A673 (cell line): ENCODE results near the gene ZBP1. TPM values are rescaled to one million over a fixed set of nuclear protein-coding genes. Genes with fewer than 3 reads are reported as not detected.

ENCODE experiments used
- BruUV-seq: library from RNA; stranded (reverse); fragments of 400-500 nt; replicated peaks from 2 replicates; lab custom pipeline; 2021; lab: Mats Ljungman, UMichigan
- CTCF ChIA-PET: fragments of 300-600 bp; sonication (Branson Sonifier 250); formaldehyde crosslinking; loops from one replicate; lab custom pipeline; 2022; ENCODE audit warnings: antibody characterized with exemption; lab: Charles Lee
- POLR2A ChIA-PET: fragments of 300-600 bp; sonication (Branson Sonifier 250); formaldehyde crosslinking; loops from one replicate; lab custom pipeline; 2022; ENCODE audit warnings: antibody characterized with exemption; ENCODE audit not compliant: low non-redundant PET; lab: Charles Lee
- DNase-seq: peaks from one replicate; pipeline ENCODE4 v3.0.0-alpha.2; 2015; ENCODE audit warnings: low spot score
- H3K27ac ChIP-seq: fragments of 200-600 bp; sonication (generic); 2 replicates; pipeline ENCODE4 v1.5.1; 2016; ENCODE audit warnings: mixed run types, low read depth, mild to moderate bottlenecking, mixed read lengths, antibody characterized with exemption, low read length; ENCODE audit not compliant: poor library complexity, severe bottlenecking
- H3K27me3 ChIP-seq: fragments of 200-600 bp; sonication (generic); replicated peaks from 2 replicates; pipeline ENCODE4 v1.6.1; 2017; ENCODE audit warnings: mixed run types, low read depth, mild to moderate bottlenecking, mixed read lengths, antibody characterized with exemption, low read length; ENCODE audit not compliant: insufficient read depth, poor library complexity
- H3K36me3 ChIP-seq: fragments of 200-600 bp; sonication (generic); 2 replicates; pipeline ENCODE4 v1.6.1; 2016; ENCODE audit warnings: mixed run types, mild to moderate bottlenecking, mixed read lengths, antibody characterized with exemption, low read length; ENCODE audit not compliant: insufficient read depth, poor library complexity, severe bottlenecking
- H3K4me1 ChIP-seq: fragments of 200-600 bp; sonication (generic); 2 replicates; pipeline ENCODE4 v1.6.1; 2017; ENCODE audit warnings: mixed run types, mild to moderate bottlenecking, mixed read lengths, antibody characterized with exemption, low read length; ENCODE audit not compliant: insufficient read depth, poor library complexity, severe bottlenecking
- H3K4me3 ChIP-seq: fragments of 200-600 bp; sonication (generic); 2 replicates; pipeline ENCODE4 v1.5.1; 2016; ENCODE audit warnings: low read depth, mixed run types, mild to moderate bottlenecking, mixed read lengths, low read length; ENCODE audit not compliant: poor library complexity, severe bottlenecking
- H3K9me3 ChIP-seq: fragments of 200-600 bp; sonication (generic); 2 replicates; pipeline ENCODE4 v1.6.1; 2016; ENCODE audit warnings: mixed run types, low read depth, mild to moderate bottlenecking, mixed read lengths, antibody characterized with exemption, low read length; ENCODE audit not compliant: poor library complexity, severe bottlenecking
- CTCF ChIP-seq: fragments of 300-800, 200-600 bp; sonication (generic); conservative IDR thresholded peaks from 2 replicates; pipeline ENCODE4 v1.5.1; 2017; ENCODE audit warnings: low read depth, mild to moderate bottlenecking, antibody characterized with exemption, low read length, moderate library complexity, mixed read lengths
- EZH2 ChIP-seq: fragments of 200-600 bp; sonication (generic); IDR thresholded peaks from 2 replicates; pipeline ENCODE4 v1.6.1; 2017; ENCODE audit warnings: borderline replicate concordance, low read depth, mild to moderate bottlenecking, mixed read lengths, antibody characterized with exemption, low read length; ENCODE audit not compliant: poor library complexity, severe bottlenecking
- intact Hi-C: fragments of 100-400 bp; cut with micrococcal nuclease; formaldehyde crosslinking; loops from one replicate; pipeline ENCODE4 v1.10.0; 2022; ENCODE audit not compliant: unreplicated experiment
- total RNA-seq: library from RNA; stranded (reverse); gene quantifications from 2 replicates; pipeline ENCODE4 v1.2.3, GENCODE V29; 2021

ZBP1 gene
- total RNA-seq, 1 experiment from 2014 or later: not detected

DNA sequence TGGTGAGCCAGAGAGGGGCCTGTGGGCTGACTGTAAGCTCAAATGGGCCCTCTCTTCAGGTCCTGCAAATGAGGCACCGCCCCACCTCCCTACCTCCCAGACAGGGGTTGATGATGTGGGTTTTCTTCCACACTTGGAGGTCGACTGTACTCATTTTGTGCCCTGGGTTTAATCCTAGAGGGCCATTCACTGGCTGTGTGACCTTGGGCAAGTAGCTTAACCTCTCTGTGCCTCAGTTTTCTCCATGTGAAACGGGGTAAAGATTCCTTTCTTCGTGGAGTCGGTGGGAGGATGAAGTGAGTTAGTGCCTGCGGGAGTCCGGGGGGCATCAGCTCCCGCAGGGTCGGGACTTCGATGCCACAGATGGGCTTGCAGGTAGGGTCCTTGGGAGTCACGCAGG, 23.9 kb downstream of the ZBP1 start:
- ChIA-PET POLR2A (interaction anchor here (0.5 kb wide), 1 partner anchor 46 kb away, joined by 11 read pairs; no protein-coding TSS in a partner anchor), CTCF (no interaction called here)
- H3K36me3 ChIP-seq: no peaks in the 10 kb centered on the region
- H3K9me3 ChIP-seq: no peaks in the 10 kb centered on the region
- no peaks in the 10 kb centered on the region for H3K4me1 ChIP-seq
- H3K27ac ChIP-seq: no peak overlapping the region
- BruUV-seq: no TSS peak
- no peak for DNase-seq
- no peaks in the 10 kb centered on the region for H3K27me3 ChIP-seq
- intact Hi-C loops: loop anchor here (2.0 to 5.0 kb wide), 2 partner anchors 99 to 612 kb away; no protein-coding TSS in a partner anchor
- H3K4me3 ChIP-seq: no peak overlapping the region
- no peak for TF ChIP-seq EZH2
- no peak for TF ChIP-seq CTCF

DNA sequence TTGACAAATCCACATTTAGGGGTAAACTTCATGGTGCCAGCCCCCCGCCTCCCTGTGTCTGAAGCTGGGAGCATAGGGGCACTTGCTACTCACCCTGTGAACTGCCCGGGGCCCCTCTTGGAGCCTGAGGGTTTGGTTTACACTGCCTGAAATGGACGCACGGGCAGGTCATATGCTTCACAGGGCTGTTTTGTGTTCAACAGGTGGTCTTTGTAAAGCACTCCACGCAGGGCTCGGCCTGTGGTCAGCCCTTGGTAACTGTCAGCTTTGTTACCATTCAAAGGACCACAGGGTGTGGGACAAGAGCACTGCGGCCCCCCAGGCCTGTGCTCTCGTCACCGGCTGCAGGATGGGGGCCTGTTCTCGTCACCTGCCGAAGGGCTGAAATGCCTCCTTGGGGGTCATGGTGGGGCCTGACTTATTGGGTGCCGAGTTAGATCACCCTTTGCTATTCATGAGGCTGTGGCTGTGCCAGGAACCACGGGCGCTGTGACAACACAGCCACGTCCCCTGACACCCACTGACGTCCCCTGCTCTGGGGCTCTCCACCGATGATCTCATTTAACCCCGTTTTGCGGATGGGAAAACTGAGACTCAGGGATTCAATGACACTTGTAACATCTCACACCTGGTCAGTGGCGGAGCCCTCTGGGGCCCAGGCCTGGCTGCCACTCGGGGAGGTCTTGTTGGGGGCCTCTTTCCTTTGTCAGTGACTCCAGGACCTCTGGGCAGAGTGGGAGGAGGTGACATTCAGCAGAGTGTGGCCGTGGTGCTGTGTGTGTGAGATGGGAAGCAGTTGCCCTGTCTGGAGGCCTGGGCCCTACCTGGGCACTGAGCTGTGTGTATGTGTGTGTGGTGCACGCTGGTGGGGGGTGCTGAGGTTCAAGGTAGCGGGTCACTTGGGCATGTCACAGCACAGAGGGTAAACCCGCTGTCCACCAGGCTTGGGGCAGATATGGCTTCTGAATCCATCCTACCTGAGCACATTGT, 24.9 kb downstream of the ZBP1 start:
- intact Hi-C loops: loop anchor here (2.0 to 5.0 kb wide), 2 partner anchors 98 to 613 kb away; no protein-coding TSS in a partner anchor

More for the DNA sequence above, 24.9 kb downstream of the ZBP1 start:
- Histone ChIP-seq H3K9me3 (no peaks in the 10 kb centered on the region), H3K4me3 (no peak overlapping the region), H3K4me1 (no peaks in the 10 kb centered on the region), H3K27ac (no peak overlapping the region), H3K36me3 (no peaks in the 10 kb centered on the region), H3K27me3 (no peaks in the 10 kb centered on the region)
- DNase-seq: no peak
- ChIA-PET POLR2A (no interaction called here), CTCF (no interaction called here)
- TF ChIP-seq EZH2 (no peak), CTCF (no peak)
- no TSS peak for BruUV-seq
